DOHH2 (cell line): ENCODE results near the gene IQSEC1.

Experiments used
- H3F3A ChIP-seq: fragments of 200-600 bp; sonication (generic), shearing (Covaris generic); 2 replicates; pipeline ENCODE4 v1.6.0; 2016; ENCODE audit warnings: antibody characterized with exemption, mild to moderate bottlenecking; ENCODE audit not compliant: control insufficient read depth, insufficient read depth
- H3K27ac ChIP-seq: fragments of 200-600 bp; sonication (generic); 2 replicates; pipeline ENCODE4 v1.5.1; 2014; ENCODE audit warnings: low read depth, mild to moderate bottlenecking, low read length, moderate library complexity
- H3K27me3 ChIP-seq: fragments of 200-600 bp; sonication (generic); 2 replicates; pipeline ENCODE4 v1.6.1; 2014; ENCODE audit warnings: mild to moderate bottlenecking, low read length, mixed read lengths; ENCODE audit not compliant: control insufficient read depth
- H3K36me3 ChIP-seq: fragments of 200-600 bp; sonication (generic); 2 replicates; pipeline ENCODE4 v1.6.1; 2014; ENCODE audit warnings: mild to moderate bottlenecking, low read length, moderate library complexity, mixed read lengths; ENCODE audit not compliant: control insufficient read depth
- H3K4me1 ChIP-seq: fragments of 200-600 bp; sonication (generic); 2 replicates; pipeline ENCODE4 v1.6.1; 2014; ENCODE audit warnings: mild to moderate bottlenecking, low read length, mixed read lengths; ENCODE audit not compliant: control insufficient read depth
- H3K4me2 ChIP-seq: fragments of 200-600 bp; sonication (generic); 2 replicates; pipeline ENCODE4 v1.6.0; 2014; ENCODE audit warnings: mild to moderate bottlenecking, low read length, moderate library complexity
- H3K4me3 ChIP-seq: fragments of 200-600 bp; sonication (generic); 2 replicates; pipeline ENCODE4 v1.5.1; 2014; ENCODE audit warnings: mild to moderate bottlenecking, low read length, mixed read lengths
- H3K79me2 ChIP-seq: fragments of 200-600 bp; sonication (generic); 2 replicates; pipeline ENCODE4 v1.6.1; 2014; ENCODE audit warnings: mild to moderate bottlenecking, low read length, mixed read lengths; ENCODE audit not compliant: control insufficient read depth
- H3K9me2 ChIP-seq: fragments of 200-600 bp; sonication (generic); replicated peaks from 2 replicates; pipeline ENCODE4 v1.6.1; 2014; ENCODE audit warnings: mild to moderate bottlenecking, low read length, mixed read lengths; ENCODE audit not compliant: control insufficient read depth
- H3K9me3 ChIP-seq: fragments of 200-600 bp; sonication (generic); 2 replicates; pipeline ENCODE4 v1.6.1; 2014; ENCODE audit warnings: antibody characterized with exemption, low read length, mixed read lengths; ENCODE audit not compliant: control insufficient read depth, insufficient read depth
- H4K20me1 ChIP-seq: fragments of 200-600 bp; sonication (generic); 2 replicates; pipeline ENCODE4 v1.6.0; 2014; ENCODE audit warnings: low read depth, mild to moderate bottlenecking, antibody characterized with exemption, low read length, moderate library complexity; ENCODE audit not compliant: control insufficient read depth, insufficient read depth
- EZH2phosphoT487 ChIP-seq: fragments of 200-600 bp; sonication (generic); IDR thresholded peaks from 2 replicates; pipeline ENCODE4 v1.6.1; 2017; ENCODE audit warnings: borderline replicate concordance, mild to moderate bottlenecking, antibody characterized with exemption, low read length, moderate library complexity, mixed read lengths
- TF ChIP-seq, protein P1 (sequence below): fragments of 200-600 bp; sonication (generic); IDR thresholded peaks from one replicate; pipeline ENCODE4 v1.5.1; 2014; ENCODE audit warnings: antibody characterized with exemption, mild to moderate bottlenecking, low read depth, low read length; ENCODE audit not compliant: poor library complexity, severe bottlenecking

The IQSEC1 gene

DNA sequence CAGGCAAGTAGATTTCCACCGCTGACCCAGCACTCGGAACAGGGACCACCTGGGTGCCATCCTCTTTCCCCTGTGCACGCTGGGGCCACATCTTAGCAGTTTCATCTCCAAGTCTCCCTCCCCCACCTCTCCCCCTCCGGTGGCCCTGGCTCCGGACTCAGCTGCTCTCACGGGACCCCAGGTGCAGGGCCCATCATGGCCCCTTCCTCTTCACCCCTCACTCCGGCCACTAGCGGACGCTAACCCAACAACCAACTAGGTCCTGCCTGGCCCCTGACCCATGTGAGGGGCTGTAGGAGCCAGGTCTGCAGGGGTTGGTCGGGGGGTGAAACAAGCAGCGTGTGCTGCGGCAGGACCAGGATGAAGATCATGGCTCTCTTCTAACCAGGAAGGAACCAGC, 31.3 kb upstream of the IQSEC1 start:
- H3K27me3 ChIP-seq = 0 out of 2 replicates have a peak, but pooled peaks cover 2% of the 10 kb centered on the region
- no peaks in the 10 kb centered on the region for H3K9me3 ChIP-seq
- no peaks in the 10 kb centered on the region for H3K79me2 ChIP-seq
- no peak overlapping the region for H3K27ac ChIP-seq
- H4K20me1 ChIP-seq = no peaks in the 10 kb centered on the region
- no peaks in the 10 kb centered on the region for H3K4me1 ChIP-seq
- no peak for TF ChIP-seq EZH2phosphoT487
- TF ChIP-seq, protein P1, sequence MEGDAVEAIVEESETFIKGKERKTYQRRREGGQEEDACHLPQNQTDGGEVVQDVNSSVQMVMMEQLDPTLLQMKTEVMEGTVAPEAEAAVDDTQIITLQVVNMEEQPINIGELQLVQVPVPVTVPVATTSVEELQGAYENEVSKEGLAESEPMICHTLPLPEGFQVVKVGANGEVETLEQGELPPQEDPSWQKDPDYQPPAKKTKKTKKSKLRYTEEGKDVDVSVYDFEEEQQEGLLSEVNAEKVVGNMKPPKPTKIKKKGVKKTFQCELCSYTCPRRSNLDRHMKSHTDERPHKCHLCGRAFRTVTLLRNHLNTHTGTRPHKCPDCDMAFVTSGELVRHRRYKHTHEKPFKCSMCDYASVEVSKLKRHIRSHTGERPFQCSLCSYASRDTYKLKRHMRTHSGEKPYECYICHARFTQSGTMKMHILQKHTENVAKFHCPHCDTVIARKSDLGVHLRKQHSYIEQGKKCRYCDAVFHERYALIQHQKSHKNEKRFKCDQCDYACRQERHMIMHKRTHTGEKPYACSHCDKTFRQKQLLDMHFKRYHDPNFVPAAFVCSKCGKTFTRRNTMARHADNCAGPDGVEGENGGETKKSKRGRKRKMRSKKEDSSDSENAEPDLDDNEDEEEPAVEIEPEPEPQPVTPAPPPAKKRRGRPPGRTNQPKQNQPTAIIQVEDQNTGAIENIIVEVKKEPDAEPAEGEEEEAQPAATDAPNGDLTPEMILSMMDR = no peak
- H3K9me2 ChIP-seq = no peaks in the 10 kb centered on the region
- H3K36me3 ChIP-seq = no peaks in the 10 kb centered on the region
- no peak overlapping the region for H3K4me2 ChIP-seq
- no peaks in the 10 kb centered on the region for H3F3A ChIP-seq
- H3K4me3 ChIP-seq = no peak overlapping the region

DNA sequence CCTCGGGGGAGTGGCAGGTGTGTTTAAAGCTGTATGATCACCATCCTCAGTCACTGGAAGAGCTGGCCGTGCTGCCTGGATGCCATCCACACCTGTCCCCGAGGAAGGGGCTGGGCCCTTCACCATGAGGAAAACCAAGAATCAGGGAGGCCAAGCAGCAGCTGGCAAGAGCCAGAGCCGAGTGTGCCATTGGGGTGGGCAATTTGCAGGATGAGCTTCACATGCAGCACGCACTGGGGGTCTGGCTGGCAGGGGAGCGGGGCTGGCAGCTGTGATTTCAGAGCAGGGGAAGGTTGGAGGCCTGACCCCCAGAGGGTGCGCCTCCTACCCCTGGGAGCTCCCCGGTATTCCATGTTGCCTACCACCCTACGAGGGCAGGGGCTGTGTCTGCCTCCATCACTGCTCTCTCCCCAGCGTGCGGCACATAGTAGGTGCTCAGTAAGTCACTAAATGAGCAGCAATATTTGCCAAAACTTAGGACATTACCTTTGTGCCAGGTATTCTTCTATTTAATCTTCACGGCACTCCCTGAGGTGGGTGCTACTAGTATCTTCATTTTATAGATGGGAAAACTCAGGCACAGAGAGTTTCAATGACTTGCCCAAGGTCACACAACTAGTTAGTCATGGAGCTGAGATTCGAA, 30.3 kb upstream of the IQSEC1 start:
- no peaks in the 10 kb centered on the region for H3F3A ChIP-seq
- no peaks in the 10 kb centered on the region for H3K4me1 ChIP-seq
- H3K79me2 ChIP-seq = no peaks in the 10 kb centered on the region
- H3K36me3 ChIP-seq = no peaks in the 10 kb centered on the region
- H3K9me3 ChIP-seq = no peaks in the 10 kb centered on the region
- no peaks in the 10 kb centered on the region for H4K20me1 ChIP-seq
- H3K27ac ChIP-seq = no peak overlapping the region
- H3K4me3 ChIP-seq = no peak overlapping the region
- TF ChIP-seq, protein P1 = no peak
- TF ChIP-seq EZH2phosphoT487 = no peak
- H3K4me2 ChIP-seq = no peak overlapping the region
- H3K27me3 ChIP-seq = 0 out of 2 replicates have a peak, but pooled peaks cover 2% of the 10 kb centered on the region
- H3K9me2 ChIP-seq = no peaks in the 10 kb centered on the region

DNA sequence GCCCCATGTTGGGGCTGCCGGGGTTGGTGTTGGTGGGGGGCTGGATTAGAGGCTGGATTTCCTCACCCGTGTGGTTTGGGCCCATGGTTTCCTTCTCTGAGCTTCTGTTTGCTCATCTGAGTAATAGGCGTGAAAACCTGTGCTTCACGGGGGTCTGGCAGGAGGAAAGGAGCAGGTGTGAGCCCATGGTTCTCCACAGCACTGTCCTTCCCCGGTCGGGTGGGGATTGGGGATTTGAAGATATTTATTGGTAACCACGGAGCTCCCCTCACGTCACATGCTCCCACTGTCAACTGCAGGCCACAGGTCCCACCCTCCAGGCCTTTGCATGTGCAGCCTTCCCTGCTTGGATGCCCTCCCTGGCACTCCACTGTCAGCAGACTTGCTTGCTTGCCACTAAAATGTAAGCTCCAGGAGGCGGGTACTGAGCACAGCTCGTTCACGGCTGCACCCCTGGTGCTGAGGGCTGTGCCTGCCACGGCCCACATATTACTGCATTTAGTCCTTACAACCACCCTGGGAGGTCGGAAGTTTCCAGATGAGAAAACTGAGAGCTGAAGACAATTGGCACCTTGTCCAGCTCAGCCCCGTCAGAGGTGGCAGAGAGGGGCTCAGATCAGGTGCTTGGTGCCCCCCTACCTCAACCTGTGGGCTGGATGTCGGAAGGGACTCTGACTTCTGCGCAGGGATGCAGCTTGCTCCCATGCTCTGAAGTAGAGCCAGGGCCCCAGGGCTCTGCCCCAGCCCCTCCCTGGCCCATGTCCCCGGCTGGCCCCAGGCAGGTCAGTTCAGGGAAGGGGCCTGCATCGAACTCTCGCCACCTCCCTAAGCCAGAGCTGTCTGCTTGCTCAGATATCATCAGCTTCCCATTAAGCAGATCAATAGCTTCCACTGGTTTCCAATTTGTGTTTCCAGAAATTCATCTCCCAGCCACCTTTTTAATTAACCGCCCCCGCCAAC, 29.4 kb upstream of the IQSEC1 start:
- Histone ChIP-seq H4K20me1 (no peaks in the 10 kb centered on the region), H3K9me3 (no peaks in the 10 kb centered on the region), H3K4me2 (no peak overlapping the region), H3K9me2 (no peaks in the 10 kb centered on the region), H3F3A (no peaks in the 10 kb centered on the region), H3K36me3 (no peaks in the 10 kb centered on the region), H3K4me1 (no peaks in the 10 kb centered on the region), H3K4me3 (no peak overlapping the region), H3K27me3 (0 out of 2 replicates have a peak, but pooled peaks cover 2% of the 10 kb centered on the region), H3K27ac (no peak overlapping the region), H3K79me2 (no peaks in the 10 kb centered on the region)
- TF ChIP-seq, protein P1 = no peak
- TF ChIP-seq EZH2phosphoT487 = no peak
